Activated naive CD8-positive, alpha-beta T cell treated with anti-CD3 and anti-CD28 coated beads, Interleukin-2, amount 50 U/mL, for 24 hours (primary cell): ENCODE measurements around the gene SH2D3A.

Source experiments
- ATAC-seq: fragments of 150-1000 bp; cut with Tn5 transposase; one replicate; pipeline ENCODE4 v1.10.0; 2021
- DNase-seq: peaks from one replicate; pipeline ENCODE4 v3.0.0; 2021
- H3K27ac Mint-ChIP-seq: one replicate; pipeline ENCODE4 v1.8.0; 2021; ENCODE audit warnings: mild to moderate bottlenecking, mixed read lengths
- H3K27me3 Mint-ChIP-seq: one replicate; pipeline ENCODE4 v1.8.0; 2021; ENCODE audit warnings: mixed read lengths
- H3K36me3 Mint-ChIP-seq: one replicate; pipeline ENCODE4 v1.8.0; 2021; ENCODE audit warnings: low read depth, mixed read lengths
- H3K4me1 Mint-ChIP-seq: one replicate; pipeline ENCODE4 v1.8.0; 2021; ENCODE audit warnings: mixed read lengths
- H3K4me3 Mint-ChIP-seq: one replicate; pipeline ENCODE4 v1.8.0; 2021; ENCODE audit warnings: mild to moderate bottlenecking, moderate library complexity, mixed read lengths
- H3K9me3 Mint-ChIP-seq: one replicate; pipeline ENCODE4 v1.8.0; 2021; ENCODE audit warnings: mixed read lengths

Gene SH2D3A

DNA sequence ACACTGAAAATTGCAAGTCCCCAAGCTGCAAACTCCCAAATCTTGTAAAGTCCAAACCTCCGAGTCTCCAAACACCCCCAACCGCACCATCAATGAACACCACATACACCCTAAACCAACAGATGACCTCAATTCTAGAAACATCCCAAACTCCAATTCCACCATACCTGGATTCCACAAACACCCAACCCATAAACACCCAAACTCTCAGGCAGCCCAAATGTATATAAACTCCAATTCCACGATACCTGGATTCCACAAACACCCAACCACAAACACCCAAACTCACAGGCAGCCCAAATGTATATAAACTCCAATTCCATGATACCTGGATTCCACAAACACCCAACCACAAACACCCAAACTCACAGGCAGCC is 47.3 kb downstream of the SH2D3A start:
- Mint-ChIP-seq H3K36me3 (no peaks in the 10 kb centered on the region), H3K27me3 (peaks cover 3% of the 10 kb centered on the region), H3K4me3 (no peak overlapping the region), H3K27ac (no peak overlapping the region), H3K4me1 (peaks cover 36% of the 10 kb centered on the region), H3K9me3 (peaks cover 5% of the 10 kb centered on the region)
- no peak for ATAC-seq
- no peak for DNase-seq

GRCh38 chr19:6719540-6719861 is 47.7 kb downstream of the SH2D3A start:
- H3K36me3 Mint-ChIP-seq: no peaks in the 10 kb centered on the region
- DNase-seq (no peak), ATAC-seq (no peak)
- no peak overlapping the region for H3K27ac Mint-ChIP-seq
- peaks cover 3% of the 10 kb centered on the region for H3K27me3 Mint-ChIP-seq
- H3K4me1 Mint-ChIP-seq: peaks cover 32% of the 10 kb centered on the region
- H3K9me3 Mint-ChIP-seq: peaks cover 5% of the 10 kb centered on the region
- no peak overlapping the region for H3K4me3 Mint-ChIP-seq

DNA sequence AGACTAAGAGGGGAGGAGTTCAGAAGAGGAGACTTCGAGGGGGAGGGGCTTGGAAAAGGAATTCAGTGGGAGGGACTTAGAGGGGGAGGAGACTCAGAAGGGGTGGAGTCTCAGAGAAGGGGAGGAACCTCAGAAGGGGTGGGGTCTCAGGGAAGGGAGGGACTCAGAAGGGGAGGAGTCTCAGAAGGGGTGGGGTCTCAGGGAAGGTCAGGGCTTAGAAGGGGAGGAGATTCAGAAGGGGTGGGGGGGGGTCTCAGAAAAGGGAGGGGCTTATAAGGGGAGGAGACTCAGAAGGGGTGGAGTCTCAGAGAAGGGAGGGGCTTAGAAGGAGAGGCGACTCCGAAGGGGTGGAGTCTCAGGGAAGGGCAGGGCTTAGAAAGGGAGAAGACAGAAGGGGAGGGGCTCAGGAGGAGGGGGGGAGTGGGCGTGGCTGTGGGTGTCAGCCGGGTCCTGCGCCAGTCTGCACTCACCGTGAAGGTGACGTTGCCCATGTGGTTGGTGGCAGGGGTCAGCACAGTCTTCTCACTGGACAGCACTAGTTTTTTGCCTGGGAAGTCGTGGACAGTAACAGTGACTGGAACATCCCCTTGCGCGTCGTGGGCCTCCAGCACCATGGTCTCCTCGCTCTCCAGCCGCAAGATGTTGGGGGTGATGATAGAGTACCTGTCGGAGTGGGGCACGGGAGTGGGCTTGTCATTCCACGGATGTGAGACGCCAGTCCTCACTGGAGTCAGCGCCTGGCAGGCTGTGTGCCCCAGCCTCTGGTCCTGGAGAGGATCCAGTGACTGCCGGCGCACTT is 48.3 kb downstream of the SH2D3A start:
- H3K4me3 Mint-ChIP-seq: no peak overlapping the region
- H3K27me3 Mint-ChIP-seq: peaks cover 3% of the 10 kb centered on the region
- H3K27ac Mint-ChIP-seq: no peak overlapping the region
- H3K9me3 Mint-ChIP-seq: peaks cover 5% of the 10 kb centered on the region
- peaks cover 32% of the 10 kb centered on the region for H3K4me1 Mint-ChIP-seq
- H3K36me3 Mint-ChIP-seq: no peaks in the 10 kb centered on the region
- DNase-seq (peak; percentile 29), ATAC-seq (peak; percentile 30)

DNA sequence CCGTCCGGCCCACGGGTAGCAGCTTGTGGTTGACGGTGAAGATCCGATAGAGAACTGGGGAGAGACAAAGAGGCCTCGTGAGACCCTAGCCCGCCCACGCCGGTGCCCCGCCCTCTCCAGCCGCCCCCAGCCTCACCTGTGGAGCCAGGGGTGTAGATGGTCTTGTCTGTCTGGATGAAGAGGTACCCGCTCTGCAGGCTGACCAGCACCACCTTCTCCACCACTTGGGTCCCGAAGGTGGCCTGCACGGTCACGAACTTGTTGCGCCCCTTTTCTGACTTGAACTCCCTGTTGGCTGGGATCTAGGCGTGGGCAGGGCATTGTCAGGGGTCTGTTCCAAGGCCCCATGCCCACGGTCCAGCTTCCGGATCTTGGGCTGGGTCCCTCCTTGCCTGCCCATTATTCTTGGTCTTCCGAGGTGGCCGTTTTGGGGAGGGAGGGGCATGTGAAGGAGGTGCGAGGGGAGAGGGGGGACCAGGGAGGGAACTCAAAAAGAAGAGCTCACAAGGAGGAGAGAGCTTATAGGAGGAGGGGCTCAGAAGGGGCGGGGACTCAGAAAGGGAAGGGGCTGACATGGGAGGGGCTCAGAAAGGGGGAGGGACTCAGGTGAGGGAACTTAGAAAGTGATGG is 49.0 kb downstream of the SH2D3A start:
- Mint-ChIP-seq H3K27ac (no peak overlapping the region), H3K4me1 (peaks cover 28% of the 10 kb centered on the region), H3K27me3 (peaks cover 3% of the 10 kb centered on the region), H3K36me3 (no peaks in the 10 kb centered on the region), H3K9me3 (peaks cover 5% of the 10 kb centered on the region), H3K4me3 (no peak overlapping the region)
- DNase-seq (no peak), ATAC-seq (no peak)

DNA sequence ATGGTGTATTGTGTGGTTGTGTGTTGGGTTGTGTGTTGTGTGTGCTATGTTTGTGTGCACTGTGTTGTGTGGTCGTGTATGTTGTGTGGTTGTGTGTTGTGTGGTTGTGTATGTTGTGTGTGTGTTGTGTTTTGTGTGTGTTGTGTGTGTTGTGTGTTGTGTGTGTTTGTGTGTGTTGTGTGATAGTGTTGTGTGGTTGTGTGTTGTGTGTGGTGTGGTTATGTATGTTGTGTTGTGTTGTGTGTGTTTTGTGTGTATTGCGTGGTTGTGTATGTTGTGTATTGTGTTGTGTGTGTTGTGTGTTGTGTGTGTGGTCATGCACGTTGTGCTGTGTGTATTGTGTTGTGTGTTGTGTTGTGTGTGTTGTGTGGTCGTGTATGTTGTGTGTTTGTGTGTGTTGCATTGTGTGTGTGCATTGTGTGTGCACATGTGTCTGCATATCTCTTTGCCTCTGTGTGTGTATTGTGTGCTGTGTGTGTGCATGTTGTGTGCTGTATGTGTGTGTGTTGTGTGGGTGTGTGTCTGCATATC is 49.7 kb downstream of the SH2D3A start:
- DNase-seq (no peak), ATAC-seq (no peak)
- H3K27ac Mint-ChIP-seq: peak overlapping the region; percentile 7
- peaks cover 24% of the 10 kb centered on the region for H3K4me1 Mint-ChIP-seq
- H3K36me3 Mint-ChIP-seq: no peaks in the 10 kb centered on the region
- peaks cover 5% of the 10 kb centered on the region for H3K9me3 Mint-ChIP-seq
- H3K27me3 Mint-ChIP-seq: peaks cover 3% of the 10 kb centered on the region
- no peak overlapping the region for H3K4me3 Mint-ChIP-seq

- Mint-ChIP-seq H3K4me1 (peaks cover 21% of the 10 kb centered on the region), H3K9me3 (peaks cover 5% of the 10 kb centered on the region), H3K27ac (no peak overlapping the region), H3K27me3 (peaks cover 3% of the 10 kb centered on the region), H3K36me3 (no peaks in the 10 kb centered on the region), H3K4me3 (no peak overlapping the region)
- DNase-seq (no peak), ATAC-seq (no peak)
Measured at GRCh38 chr19:6717036-6717435, 50.2 kb downstream of the SH2D3A start.

- H3K27ac Mint-ChIP-seq: no peak overlapping the region
- peaks cover 3% of the 10 kb centered on the region for H3K27me3 Mint-ChIP-seq
- no peak overlapping the region for H3K4me3 Mint-ChIP-seq
- ATAC-seq (no peak), DNase-seq (no peak)
- peaks cover 5% of the 10 kb centered on the region for H3K9me3 Mint-ChIP-seq
- no peaks in the 10 kb centered on the region for H3K36me3 Mint-ChIP-seq
- peaks cover 16% of the 10 kb centered on the region for H3K4me1 Mint-ChIP-seq
Measured at GRCh38 chr19:6716610-6716970, 50.6 kb downstream of the SH2D3A start.

DNA sequence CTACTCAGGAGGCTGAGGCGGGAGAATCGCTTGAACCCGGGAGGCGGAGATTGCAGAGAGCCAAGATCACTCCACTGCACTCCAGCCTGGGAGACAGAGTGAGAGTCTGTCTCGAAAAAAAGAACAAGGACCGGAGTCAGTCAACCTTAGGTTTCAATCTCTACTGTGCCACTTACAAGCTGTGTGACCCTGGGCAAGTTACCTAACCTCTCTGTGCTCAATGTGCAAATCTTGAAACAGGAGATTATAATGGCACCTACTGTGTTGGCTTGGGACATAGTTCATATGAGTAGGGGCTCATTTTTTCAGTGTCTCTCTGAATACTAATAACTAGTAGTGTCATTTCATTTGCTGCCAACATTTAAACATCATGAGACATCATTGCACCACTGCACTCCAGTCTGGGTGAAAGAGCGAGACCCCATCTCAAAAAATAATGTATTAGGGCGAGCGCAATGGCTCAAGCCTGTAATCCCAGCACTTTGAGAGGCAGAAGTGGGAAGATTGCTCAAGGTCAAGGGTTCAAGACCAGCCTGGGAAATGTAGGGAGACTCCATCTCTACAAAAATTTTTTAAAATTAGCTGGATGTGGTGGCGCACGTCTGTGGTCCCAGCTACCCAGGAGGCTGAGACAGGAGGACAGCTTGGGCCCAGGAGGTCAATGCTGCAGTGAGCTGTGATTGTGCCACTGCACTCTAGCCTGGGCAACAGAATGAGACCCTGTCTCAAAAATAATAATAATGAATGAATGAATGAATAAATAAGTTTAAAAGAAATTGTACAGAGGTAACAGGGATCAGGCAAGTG is 52.3 kb downstream of the SH2D3A start:
- H3K27ac Mint-ChIP-seq: no peak overlapping the region
- H3K4me3 Mint-ChIP-seq: no peak overlapping the region
- peaks cover 15% of the 10 kb centered on the region for H3K4me1 Mint-ChIP-seq
- DNase-seq: no peak
- peaks cover 5% of the 10 kb centered on the region for H3K9me3 Mint-ChIP-seq
- ATAC-seq: no peak
- H3K27me3 Mint-ChIP-seq: peaks cover 18% of the 10 kb centered on the region
- H3K36me3 Mint-ChIP-seq: no peaks in the 10 kb centered on the region

- no peak overlapping the region for H3K4me3 Mint-ChIP-seq
- peaks cover 5% of the 10 kb centered on the region for H3K9me3 Mint-ChIP-seq
- H3K27ac Mint-ChIP-seq: no peak overlapping the region
- ATAC-seq (no peak), DNase-seq (no peak)
- no peaks in the 10 kb centered on the region for H3K36me3 Mint-ChIP-seq
- peaks cover 15% of the 10 kb centered on the region for H3K4me1 Mint-ChIP-seq
- peaks cover 25% of the 10 kb centered on the region for H3K27me3 Mint-ChIP-seq
Measured at GRCh38 chr19:6713773-6714692, 53.2 kb downstream of the SH2D3A start.

GRCh38 chr19:6712692-6713670 is 54.3 kb downstream of the SH2D3A start:
- DNase-seq (no peak), ATAC-seq (no peak)
- Mint-ChIP-seq H3K27me3 (peaks cover 34% of the 10 kb centered on the region), H3K9me3 (peaks cover 5% of the 10 kb centered on the region), H3K27ac (no peak overlapping the region), H3K4me1 (peaks cover 15% of the 10 kb centered on the region), H3K36me3 (no peaks in the 10 kb centered on the region), H3K4me3 (no peak overlapping the region)

GRCh38 chr19:6712231-6712630 is 55.0 kb downstream of the SH2D3A start:
- ATAC-seq (no peak), DNase-seq (no peak)
- H3K4me1 Mint-ChIP-seq: peaks cover 10% of the 10 kb centered on the region
- no peak overlapping the region for H3K27ac Mint-ChIP-seq
- H3K9me3 Mint-ChIP-seq: peaks cover under 1% of the 10 kb centered on the region
- H3K4me3 Mint-ChIP-seq: no peak overlapping the region
- no peaks in the 10 kb centered on the region for H3K36me3 Mint-ChIP-seq
- H3K27me3 Mint-ChIP-seq: peaks cover 41% of the 10 kb centered on the region

- H3K36me3 Mint-ChIP-seq: no peaks in the 10 kb centered on the region
- no peak for DNase-seq
- H3K27ac Mint-ChIP-seq: no peak overlapping the region
- peaks cover 10% of the 10 kb centered on the region for H3K4me1 Mint-ChIP-seq
- no peak overlapping the region for H3K4me3 Mint-ChIP-seq
- H3K9me3 Mint-ChIP-seq: no peaks in the 10 kb centered on the region
- peaks cover 41% of the 10 kb centered on the region for H3K27me3 Mint-ChIP-seq
- no peak for ATAC-seq
Measured at GRCh38 chr19:6711605-6712004, 55.6 kb downstream of the SH2D3A start.

DNA sequence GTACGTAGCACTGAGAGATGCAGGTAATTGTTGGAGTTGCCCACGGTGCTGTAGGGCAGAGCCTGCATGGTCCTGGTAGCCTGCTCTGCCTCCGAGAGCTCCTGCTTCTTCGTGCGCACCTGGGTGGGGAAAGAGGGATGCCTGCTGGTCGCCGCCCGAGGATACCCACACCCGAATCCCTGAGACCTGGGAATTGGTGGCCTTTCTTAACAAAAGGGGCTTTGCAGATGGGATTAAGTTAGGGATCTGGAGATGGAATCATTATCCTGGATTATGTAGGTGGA is 56.2 kb downstream of the SH2D3A start:
- H3K27ac Mint-ChIP-seq: no peak overlapping the region
- H3K4me3 Mint-ChIP-seq: peak overlapping the region; percentile 8
- DNase-seq: no peak
- H3K27me3 Mint-ChIP-seq: peaks cover 41% of the 10 kb centered on the region
- no peaks in the 10 kb centered on the region for H3K9me3 Mint-ChIP-seq
- ATAC-seq: no peak
- no peaks in the 10 kb centered on the region for H3K36me3 Mint-ChIP-seq
- peaks cover 10% of the 10 kb centered on the region for H3K4me1 Mint-ChIP-seq
